ENCODE data around the gene AQP5.

The AQP5 gene

GRCh38 chr12:49924628-49925246 lies 36.9 kb upstream of the AQP5 start:
- H3K9me3 Mint-ChIP-seq = no peaks in the 10 kb centered on the region
- no peaks in the 10 kb centered on the region for H3K4me1 Mint-ChIP-seq (ENCODE audit: low read depth)
- no peak overlapping the region for H3K27ac Mint-ChIP-seq
- peaks cover 4% of the 10 kb centered on the region for H3K27me3 Mint-ChIP-seq (ENCODE audit: low read depth)
- H3K36me3 Mint-ChIP-seq (ENCODE audit: low read depth) = no peaks in the 10 kb centered on the region
- H3K4me3 Mint-ChIP-seq = no peak overlapping the region

GRCh38 chr12:49925433-49926204 lies 36.1 kb upstream of the AQP5 start:
- H3K27me3 Mint-ChIP-seq (ENCODE audit: low read depth) = peaks cover 4% of the 10 kb centered on the region
- no peak overlapping the region for H3K27ac Mint-ChIP-seq
- H3K36me3 Mint-ChIP-seq (ENCODE audit: low read depth) = no peaks in the 10 kb centered on the region
- no peak overlapping the region for H3K4me3 Mint-ChIP-seq
- H3K4me1 Mint-ChIP-seq (ENCODE audit: low read depth) = no peaks in the 10 kb centered on the region
- no peaks in the 10 kb centered on the region for H3K9me3 Mint-ChIP-seq

GRCh38 chr12:49928471-49928870 lies 33.2 kb upstream of the AQP5 start:
- Mint-ChIP-seq H3K4me1 (ENCODE audit: low read depth) (no peaks in the 10 kb centered on the region), H3K27me3 (ENCODE audit: low read depth) (no peaks in the 10 kb centered on the region), H3K27ac (no peak overlapping the region), H3K36me3 (ENCODE audit: low read depth) (no peaks in the 10 kb centered on the region), H3K4me3 (no peak overlapping the region), H3K9me3 (no peaks in the 10 kb centered on the region)

DNA sequence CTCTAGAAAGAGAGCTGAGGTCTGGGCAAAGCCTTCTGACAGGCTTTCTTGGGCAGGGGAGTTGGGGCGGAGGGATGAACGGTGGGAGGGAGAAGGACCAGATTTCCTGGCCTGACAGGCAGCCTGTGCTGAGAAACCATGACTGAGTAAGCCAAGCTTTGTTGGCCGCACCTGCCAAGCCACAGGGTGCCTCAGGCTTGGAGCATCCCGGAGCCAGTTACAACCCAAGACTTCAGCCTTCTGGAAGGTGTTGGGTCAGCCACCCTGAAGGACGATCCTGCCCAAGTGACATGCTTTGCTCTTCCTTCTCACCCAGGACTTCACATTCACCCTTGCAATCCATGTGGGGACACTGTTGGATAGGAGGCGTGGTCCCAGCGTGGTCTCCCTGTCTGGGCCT lies 32.1 kb upstream of the AQP5 start:
- Mint-ChIP-seq H3K27me3 (ENCODE audit: low read depth) (peaks cover 4% of the 10 kb centered on the region), H3K4me1 (ENCODE audit: low read depth) (no peaks in the 10 kb centered on the region), H3K27ac (no peak overlapping the region), H3K9me3 (no peaks in the 10 kb centered on the region), H3K4me3 (no peak overlapping the region), H3K36me3 (ENCODE audit: low read depth) (no peaks in the 10 kb centered on the region)

DNA sequence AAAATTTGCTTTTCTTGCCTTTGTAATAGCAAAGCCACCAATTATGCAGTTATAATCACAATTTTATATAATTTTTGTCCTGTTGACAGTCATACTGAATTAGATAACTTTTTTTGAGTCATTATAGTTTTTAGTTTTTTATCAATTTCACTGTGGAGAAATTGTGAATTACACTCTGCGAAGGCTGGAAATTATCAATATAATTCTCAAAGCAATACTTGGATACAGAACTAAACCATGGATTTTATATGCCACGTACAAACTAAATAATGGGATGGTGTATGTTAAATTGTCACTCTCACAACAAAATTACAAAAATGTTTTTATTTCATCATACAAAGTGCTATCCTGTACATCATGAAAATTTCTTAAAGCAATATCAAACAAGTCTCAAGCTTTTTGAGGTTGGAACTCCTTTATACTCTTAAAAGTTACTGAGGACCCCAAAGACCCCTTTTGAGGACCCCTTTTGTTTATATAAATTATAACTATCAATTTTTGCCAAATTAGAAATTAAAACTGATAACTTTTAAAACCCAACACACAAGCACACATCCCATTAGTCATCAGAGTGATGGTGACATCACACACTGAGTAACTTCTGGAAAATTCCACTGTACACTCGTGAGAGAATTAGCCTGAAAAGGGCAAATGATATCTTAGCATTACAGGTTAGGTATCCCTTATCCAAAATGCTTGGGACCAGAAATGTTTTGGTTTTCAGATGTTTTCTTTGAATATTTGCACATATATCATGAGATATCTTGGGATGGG lies 31.0 kb upstream of the AQP5 start:
- Mint-ChIP-seq H3K36me3 (ENCODE audit: low read depth) (no peaks in the 10 kb centered on the region), H3K27ac (no peak overlapping the region), H3K4me1 (ENCODE audit: low read depth) (no peaks in the 10 kb centered on the region), H3K9me3 (no peaks in the 10 kb centered on the region), H3K27me3 (ENCODE audit: low read depth) (peaks cover 4% of the 10 kb centered on the region), H3K4me3 (no peak overlapping the region)

DNA sequence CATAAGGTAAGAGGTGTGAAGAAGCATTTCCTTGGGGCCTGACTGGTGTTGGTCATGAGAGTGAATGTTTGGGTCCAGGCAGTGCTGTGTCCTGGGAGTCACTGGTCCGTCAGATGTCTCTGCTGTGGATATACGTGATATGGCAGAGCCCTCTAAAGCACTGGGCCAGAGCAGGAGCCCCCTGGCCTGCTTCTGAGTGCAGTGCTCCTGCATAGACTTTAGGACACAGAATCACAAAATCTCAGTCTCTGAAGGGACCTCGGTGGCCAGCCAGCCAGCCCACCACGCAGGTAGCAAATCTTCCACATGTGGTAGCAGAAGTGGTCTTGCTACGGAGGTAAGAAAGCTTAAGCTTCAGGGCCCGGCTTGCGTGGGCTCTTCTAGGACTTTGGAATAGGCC lies 29.6 kb upstream of the AQP5 start:
- H3K4me3 Mint-ChIP-seq = no peak overlapping the region
- H3K36me3 Mint-ChIP-seq (ENCODE audit: low read depth) = no peaks in the 10 kb centered on the region
- peaks cover 4% of the 10 kb centered on the region for H3K27me3 Mint-ChIP-seq (ENCODE audit: low read depth)
- no peaks in the 10 kb centered on the region for H3K4me1 Mint-ChIP-seq (ENCODE audit: low read depth)
- no peaks in the 10 kb centered on the region for H3K9me3 Mint-ChIP-seq
- H3K27ac Mint-ChIP-seq = no peak overlapping the region

GRCh38 chr12:49932533-49933130 lies 29.0 kb upstream of the AQP5 start:
- H3K4me3 Mint-ChIP-seq = no peak overlapping the region
- H3K36me3 Mint-ChIP-seq (ENCODE audit: low read depth) = no peaks in the 10 kb centered on the region
- H3K4me1 Mint-ChIP-seq (ENCODE audit: low read depth) = no peaks in the 10 kb centered on the region
- H3K9me3 Mint-ChIP-seq = no peaks in the 10 kb centered on the region
- no peak overlapping the region for H3K27ac Mint-ChIP-seq
- H3K27me3 Mint-ChIP-seq (ENCODE audit: low read depth) = peaks cover 4% of the 10 kb centered on the region

DNA sequence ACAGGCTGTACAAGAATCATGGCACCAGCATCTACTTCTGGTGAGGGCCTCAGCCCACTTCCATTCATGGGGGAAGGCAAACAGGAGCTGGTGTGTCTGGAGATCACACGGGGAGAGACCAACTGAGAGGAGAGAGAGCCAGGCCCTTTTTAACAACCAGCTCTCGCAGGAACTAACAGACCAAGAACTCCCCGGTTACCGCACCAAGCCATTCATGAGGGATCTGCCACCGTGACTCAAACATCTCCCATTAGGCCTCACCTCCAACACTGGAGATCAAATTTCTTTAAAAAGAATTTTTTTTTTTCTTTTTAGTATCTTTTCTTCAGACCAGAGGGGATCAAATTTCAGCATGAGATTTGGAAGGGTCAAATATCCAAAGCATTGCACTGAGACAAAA lies 27.9 kb upstream of the AQP5 start:
- Mint-ChIP-seq H3K9me3 (no peaks in the 10 kb centered on the region), H3K36me3 (ENCODE audit: low read depth) (no peaks in the 10 kb centered on the region), H3K27ac (no peak overlapping the region), H3K27me3 (ENCODE audit: low read depth) (peaks cover 4% of the 10 kb centered on the region), H3K4me3 (no peak overlapping the region), H3K4me1 (ENCODE audit: low read depth) (no peaks in the 10 kb centered on the region)

DNA sequence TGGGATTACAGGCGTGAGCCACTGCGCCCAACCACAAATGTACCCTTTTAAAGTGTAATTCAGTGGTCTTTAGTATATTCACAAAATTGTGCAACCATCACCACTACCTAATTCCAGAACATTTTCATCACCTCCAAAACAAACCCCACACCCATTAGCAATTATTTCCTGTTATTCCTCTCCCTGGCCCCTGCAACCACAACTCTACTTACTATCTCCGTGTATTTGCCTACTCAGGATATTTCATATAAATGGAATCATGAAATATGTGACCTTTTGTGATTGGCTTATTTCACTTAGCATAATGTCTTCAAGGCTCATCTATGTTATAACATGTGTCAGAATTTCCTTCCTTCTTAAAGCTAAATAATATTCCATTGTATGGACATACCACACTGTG lies 27.2 kb upstream of the AQP5 start:
- no peaks in the 10 kb centered on the region for H3K4me1 Mint-ChIP-seq (ENCODE audit: low read depth)

DNA sequence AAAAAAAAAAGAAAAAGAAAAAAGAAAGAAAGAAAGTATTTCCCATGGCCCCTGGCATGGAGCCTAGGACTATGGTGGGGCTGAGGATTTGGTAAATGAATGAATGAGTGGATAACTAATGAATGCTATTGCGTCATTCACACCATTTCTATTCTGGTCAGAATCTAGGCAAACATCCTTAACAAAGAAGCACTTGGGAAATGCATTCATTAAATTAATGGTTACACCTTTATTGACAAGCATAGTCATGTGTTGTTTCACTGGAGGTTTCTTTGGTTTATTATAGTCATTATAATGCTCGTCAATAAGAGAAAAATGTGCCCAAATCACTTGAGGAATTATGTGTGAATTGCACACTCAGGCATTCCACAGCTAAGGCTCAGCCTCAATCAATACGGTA lies 24.7 kb upstream of the AQP5 start:
- no peak overlapping the region for H3K4me3 Mint-ChIP-seq
- no peaks in the 10 kb centered on the region for H3K4me1 Mint-ChIP-seq (ENCODE audit: low read depth)
- no peaks in the 10 kb centered on the region for H3K36me3 Mint-ChIP-seq (ENCODE audit: low read depth)
- H3K27ac Mint-ChIP-seq = no peak overlapping the region
- no peaks in the 10 kb centered on the region for H3K9me3 Mint-ChIP-seq
- peaks cover 4% of the 10 kb centered on the region for H3K27me3 Mint-ChIP-seq (ENCODE audit: low read depth)

More for the DNA sequence above, 27.2 kb upstream of the AQP5 start:
- Mint-ChIP-seq H3K4me3 (no peak overlapping the region), H3K27me3 (ENCODE audit: low read depth) (peaks cover 4% of the 10 kb centered on the region), H3K36me3 (ENCODE audit: low read depth) (no peaks in the 10 kb centered on the region), H3K27ac (no peak overlapping the region), H3K9me3 (no peaks in the 10 kb centered on the region)

GRCh38 chr12:49937639-49938300 lies 23.9 kb upstream of the AQP5 start:
- Mint-ChIP-seq H3K4me3 (no peak overlapping the region), H3K9me3 (no peaks in the 10 kb centered on the region), H3K27ac (no peak overlapping the region), H3K4me1 (ENCODE audit: low read depth) (peaks cover 4% of the 10 kb centered on the region), H3K27me3 (ENCODE audit: low read depth) (peaks cover 4% of the 10 kb centered on the region), H3K36me3 (ENCODE audit: low read depth) (no peaks in the 10 kb centered on the region)

GRCh38 chr12:49939307-49939706 lies 22.4 kb upstream of the AQP5 start:
- H3K4me3 Mint-ChIP-seq = no peak overlapping the region
- H3K4me1 Mint-ChIP-seq (ENCODE audit: low read depth) = peaks cover 10% of the 10 kb centered on the region
- no peak overlapping the region for H3K27ac Mint-ChIP-seq
- no peaks in the 10 kb centered on the region for H3K36me3 Mint-ChIP-seq (ENCODE audit: low read depth)
- H3K27me3 Mint-ChIP-seq (ENCODE audit: low read depth) = no peaks in the 10 kb centered on the region
- H3K9me3 Mint-ChIP-seq = no peaks in the 10 kb centered on the region

DNA sequence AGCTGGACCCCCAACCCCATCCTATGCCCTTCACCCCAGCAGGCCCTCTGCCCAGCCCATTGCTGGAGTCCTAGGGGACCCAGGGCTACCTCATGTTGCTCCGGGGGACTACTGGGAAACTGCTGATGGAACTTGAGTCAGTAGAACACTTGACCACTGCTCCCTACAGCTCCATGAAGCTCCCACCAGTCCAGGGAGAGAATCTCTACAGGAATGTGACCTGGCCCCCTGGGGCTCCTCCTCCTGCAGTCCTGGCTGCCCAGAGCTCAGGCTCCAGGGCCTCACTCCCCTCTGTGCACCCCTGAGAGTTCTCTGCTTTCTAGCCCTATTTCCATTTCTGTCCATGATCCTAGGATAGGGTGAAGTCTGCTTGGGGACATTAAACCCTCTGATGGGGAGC lies 22.0 kb upstream of the AQP5 start:
- no peaks in the 10 kb centered on the region for H3K9me3 Mint-ChIP-seq
- peaks cover 10% of the 10 kb centered on the region for H3K4me1 Mint-ChIP-seq (ENCODE audit: low read depth)
- no peaks in the 10 kb centered on the region for H3K36me3 Mint-ChIP-seq (ENCODE audit: low read depth)
- H3K4me3 Mint-ChIP-seq = no peak overlapping the region
- H3K27me3 Mint-ChIP-seq (ENCODE audit: low read depth) = no peaks in the 10 kb centered on the region
- no peak overlapping the region for H3K27ac Mint-ChIP-seq

Measured in T-helper 1 cell treated with Interleukin-12 subunit alpha and Interleukin-12 subunit beta and Interleukin-4 antibody, amounts not matched to agents 30 μg/mL and 1 μg/mL, for 36 hours (primary cell).